ENCODE data around the gene SNCAIP.
"Not testable (repeated sequence)": the region's sequence is repeated elsewhere in the genome, so short reads cannot be mapped to it uniquely, and the experiment has no call there.

Gene SNCAIP

GRCh38 chr5:122470365-122470764, 158.3 kb downstream of the SNCAIP start:
- no peak for DNase-seq

- DNase-seq: no peak
These were observed 159.2 kb downstream of the SNCAIP start for GRCh38 chr5:122471031-122471751.

- DNase-seq: no peak
These were observed 159.7 kb downstream of the SNCAIP start for GRCh38 chr5:122471752-122472061.

- DNase-seq: no peak
These were observed 161.3 kb downstream of the SNCAIP start for GRCh38 chr5:122473138-122473843.

GRCh38 chr5:122473941-122474340, 161.9 kb downstream of the SNCAIP start:
- no peak for DNase-seq

GRCh38 chr5:122478741-122479442, 166.9 kb downstream of the SNCAIP start:
- no peak for DNase-seq

GRCh38 chr5:122480146-122480545, 168.1 kb downstream of the SNCAIP start:
- no peak for DNase-seq

- no peak for DNase-seq
These were observed 172.1 kb downstream of the SNCAIP start for GRCh38 chr5:122484103-122484502.

GRCh38 chr5:122485226-122485625, 173.2 kb downstream of the SNCAIP start:
- no peak for DNase-seq

- not testable (repeated sequence) for DNase-seq
These were observed 174.6 kb downstream of the SNCAIP start for GRCh38 chr5:122486616-122487015.

GRCh38 chr5:122490718-122491117, 178.7 kb downstream of the SNCAIP start:
- no peak for DNase-seq

GRCh38 chr5:122492675-122493074, 180.6 kb downstream of the SNCAIP start:
- DNase-seq: no peak

GRCh38 chr5:122493091-122494021, 181.3 kb downstream of the SNCAIP start:
- DNase-seq: no peak

GRCh38 chr5:122494109-122494508, 182.1 kb downstream of the SNCAIP start:
- DNase-seq: peak; percentile 34

GRCh38 chr5:122498163-122498562, 186.1 kb downstream of the SNCAIP start:
- no peak for DNase-seq

- no peak for DNase-seq
These were observed 187.5 kb downstream of the SNCAIP start for GRCh38 chr5:122499585-122499984.

GRCh38 chr5:122500245-122501088, 188.4 kb downstream of the SNCAIP start:
- DNase-seq: no peak

GRCh38 chr5:122501089-122501435, 189.0 kb downstream of the SNCAIP start:
- no peak for DNase-seq

- DNase-seq: no peak
These were observed 195.0 kb downstream of the SNCAIP start for GRCh38 chr5:122507045-122507444.

- no peak for DNase-seq
These were observed 195.5 kb downstream of the SNCAIP start for GRCh38 chr5:122507581-122507980.

- DNase-seq: no peak
These were observed 196.6 kb downstream of the SNCAIP start for GRCh38 chr5:122508623-122509022.

All from DMS153 (cell line).